ENCODE data around the gene AKR7A3.

GRCh38 chr1:19322481-19322880 is 33.9 kb upstream of the AKR7A3 start:
- no peak for TF ChIP-seq CTCF (IDR thresholded peaks at IDR 0.05; ENCODE audit: low read depth, low read length, poor library complexity, severe bottlenecking)
- no peak for TF ChIP-seq EZH2phosphoT487 (IDR thresholded peaks at IDR 0.05; ENCODE audit: borderline replicate concordance, low read length)

Data from DOHH2 (cell line).